Measurements from ENCODE around the gene SERP2.

Gene SERP2

GRCh38 chr13:44378277-44378676, 4.7 kb downstream of the SERP2 start:
- TF ChIP-seq CTCF (IDR thresholded peaks at IDR 0.05; ENCODE audit: control insufficient read depth, extremely low read depth, insufficient read depth): no peak
- H3K4me3 ChIP-seq (ENCODE audit: low read depth, low read length): no peak overlapping the region
- no peak for DNase-seq (ENCODE audit: low read depth)

- DNase-seq (ENCODE audit: low read depth): no peak
- TF ChIP-seq CTCF (IDR thresholded peaks at IDR 0.05; ENCODE audit: control insufficient read depth, extremely low read depth, insufficient read depth): no peak
- no peak overlapping the region for H3K4me3 ChIP-seq (ENCODE audit: low read depth, low read length)
Measured at GRCh38 chr13:44379885-44380284, 6.3 kb downstream of the SERP2 start.

DNA sequence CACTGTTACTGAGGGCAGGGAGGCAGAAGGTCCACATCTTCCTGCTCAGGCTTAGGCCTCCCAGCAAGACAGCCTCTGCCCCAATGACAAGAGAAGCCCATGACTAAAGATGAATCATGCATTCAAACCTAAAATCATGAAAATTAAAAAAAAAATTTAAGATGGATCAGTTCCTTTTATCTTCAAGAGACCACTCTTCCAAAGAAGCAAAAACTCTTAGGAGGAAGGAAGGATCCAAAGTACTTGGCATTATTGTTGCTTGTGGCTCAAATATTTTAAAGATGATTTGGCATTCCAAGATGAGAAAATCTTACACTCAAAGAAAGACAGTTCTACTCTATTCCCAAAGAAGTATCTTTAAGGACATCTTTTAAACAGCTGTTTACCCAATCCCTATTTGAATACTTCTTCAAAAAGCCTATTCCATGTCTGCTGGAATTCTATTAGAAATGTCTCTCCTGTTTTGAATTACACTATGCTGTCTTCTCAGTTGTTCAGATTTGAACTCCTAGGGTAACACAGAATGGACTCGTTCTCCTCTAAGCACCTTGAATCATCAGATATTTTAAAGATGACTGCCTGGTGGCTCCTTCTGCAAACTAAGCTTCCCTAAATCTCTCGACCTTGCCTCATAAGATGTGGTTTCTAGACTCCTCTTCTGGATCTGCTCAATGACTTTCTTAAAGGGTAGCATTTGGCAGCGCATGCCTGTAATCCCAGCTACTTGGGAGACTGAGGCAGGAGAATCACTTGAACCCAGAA, 7.0 kb downstream of the SERP2 start:
- no peak overlapping the region for H3K4me3 ChIP-seq (ENCODE audit: low read depth, low read length)
- TF ChIP-seq CTCF (IDR thresholded peaks at IDR 0.05; ENCODE audit: control insufficient read depth, extremely low read depth, insufficient read depth): no peak
- no peak for DNase-seq (ENCODE audit: low read depth)

GRCh38 chr13:44382635-44383145, 9.1 kb downstream of the SERP2 start:
- no peak overlapping the region for H3K4me3 ChIP-seq (ENCODE audit: low read depth, low read length)
- no peak for DNase-seq (ENCODE audit: low read depth)
- no peak for TF ChIP-seq CTCF (IDR thresholded peaks at IDR 0.05; ENCODE audit: control insufficient read depth, extremely low read depth, insufficient read depth)

- DNase-seq (ENCODE audit: low read depth): no peak
- no peak for TF ChIP-seq CTCF (IDR thresholded peaks at IDR 0.05; ENCODE audit: control insufficient read depth, extremely low read depth, insufficient read depth)
- H3K4me3 ChIP-seq (ENCODE audit: low read depth, low read length): no peak overlapping the region
Measured at GRCh38 chr13:44383945-44384344, 10.3 kb downstream of the SERP2 start.

GRCh38 chr13:44384778-44385177, 11.2 kb downstream of the SERP2 start:
- no peak overlapping the region for H3K4me3 ChIP-seq (ENCODE audit: low read depth, low read length)
- no peak for DNase-seq (ENCODE audit: low read depth)
- TF ChIP-seq CTCF (IDR thresholded peaks at IDR 0.05; ENCODE audit: control insufficient read depth, extremely low read depth, insufficient read depth): no peak

DNA sequence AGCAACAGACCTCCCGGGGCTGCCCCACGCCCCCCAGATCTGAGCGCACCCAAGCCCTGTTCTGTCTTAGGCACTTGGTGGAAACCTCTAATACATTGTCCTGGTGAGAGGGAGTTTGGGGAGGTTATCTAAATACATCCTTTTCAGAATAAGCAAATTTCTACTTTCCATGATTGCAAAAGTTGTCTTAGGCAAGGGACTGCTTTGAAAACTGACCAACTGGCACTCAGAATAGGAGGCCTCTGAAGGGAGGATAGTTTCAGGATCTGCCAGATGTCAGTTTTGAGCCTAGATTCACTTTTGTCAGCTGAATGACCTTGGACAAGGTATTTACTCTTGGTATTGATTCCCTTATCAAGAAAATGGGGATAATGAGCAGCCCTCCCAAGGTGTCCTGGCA, 11.8 kb downstream of the SERP2 start:
- DNase-seq (ENCODE audit: low read depth): no peak
- TF ChIP-seq CTCF (IDR thresholded peaks at IDR 0.05; ENCODE audit: control insufficient read depth, extremely low read depth, insufficient read depth): no peak
- H3K4me3 ChIP-seq (ENCODE audit: low read depth, low read length): no peak overlapping the region

All from LNCaP clone FGC (cell line).